GM18519 (cell line): Measurements from ENCODE around the gene MTCH1.
"Not testable (repeated sequence)": the region's sequence is repeated elsewhere in the genome, so short reads cannot be mapped to it uniquely, and the experiment has no call there.

Experiments used
- ATAC-seq: cut with Tn5 transposase; IDR thresholded peaks from one replicate; pipeline ENCODE4 v1.9.1; 2021; ENCODE audit warnings: mild to moderate bottlenecking, moderate library complexity; ENCODE audit not compliant: unreplicated experiment, low FRiP score

The MTCH1 gene

DNA sequence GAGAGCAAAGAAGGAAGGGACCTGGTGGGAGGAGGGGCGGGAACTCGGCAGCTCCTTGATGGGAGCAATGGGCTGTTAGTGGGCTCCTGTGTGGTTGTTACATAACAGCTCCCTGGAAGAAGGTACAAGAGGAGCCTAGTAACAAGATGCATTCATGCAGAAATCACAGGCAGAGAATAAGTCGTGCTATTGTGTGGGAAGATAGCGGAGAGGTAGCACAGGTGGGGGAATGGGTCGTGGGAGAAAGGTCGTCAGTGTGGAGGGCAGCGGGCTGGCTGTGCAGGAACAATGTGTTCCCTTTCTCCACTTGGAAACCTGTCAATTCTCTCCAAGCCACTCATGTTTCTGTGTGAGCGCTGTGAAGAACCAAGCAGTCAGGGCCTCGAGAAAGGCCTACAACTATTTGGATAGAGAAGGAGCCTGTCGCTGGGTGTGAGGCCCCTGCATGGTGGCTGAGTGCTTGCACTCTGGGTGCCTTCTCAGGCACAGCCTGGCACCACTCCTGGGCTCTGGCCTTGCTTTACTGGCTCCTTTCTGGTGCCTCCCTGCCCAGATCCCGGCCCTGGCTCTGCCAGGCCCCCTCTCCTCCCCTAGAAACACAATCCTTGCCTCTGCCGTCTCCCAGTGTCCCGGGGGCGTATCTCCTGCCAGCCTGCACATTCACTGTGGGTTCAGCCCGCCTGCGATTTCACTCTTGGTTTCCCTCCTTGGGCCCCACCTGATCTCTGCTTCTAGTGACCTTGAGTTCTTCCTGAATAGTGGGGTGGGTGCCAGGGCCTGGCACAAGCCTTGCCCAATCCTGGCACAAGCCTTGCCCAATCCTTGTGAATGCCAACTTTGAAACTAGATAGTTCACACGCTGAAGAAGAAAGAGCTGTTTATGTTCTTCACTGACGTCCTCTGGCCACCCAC, 12.1 kb upstream of the MTCH1 start:
- no peak for ATAC-seq

GRCh38 chr6:36990401-36990800, 4.4 kb upstream of the MTCH1 start:
- ATAC-seq = not testable (repeated sequence)

DNA sequence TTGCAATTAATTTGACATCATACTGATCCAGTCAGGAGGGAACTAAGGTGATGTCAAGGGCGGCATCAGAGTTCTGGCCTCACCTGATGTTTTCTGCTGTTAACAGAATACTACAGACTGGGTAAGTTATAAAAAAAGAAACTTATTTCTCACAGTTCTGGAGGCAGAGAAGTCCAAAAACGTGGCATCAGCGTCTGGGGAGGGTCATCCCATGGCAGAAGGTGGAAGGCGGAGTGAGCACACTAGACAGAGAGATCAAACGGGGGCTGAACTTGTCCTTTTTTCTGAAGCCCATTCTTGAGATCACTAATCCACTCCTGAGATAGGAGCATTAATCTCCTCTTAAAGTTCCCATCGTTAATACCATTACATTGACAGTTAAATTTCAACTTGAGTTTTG, 3.3 kb upstream of the MTCH1 start:
- ATAC-seq = no peak

DNA sequence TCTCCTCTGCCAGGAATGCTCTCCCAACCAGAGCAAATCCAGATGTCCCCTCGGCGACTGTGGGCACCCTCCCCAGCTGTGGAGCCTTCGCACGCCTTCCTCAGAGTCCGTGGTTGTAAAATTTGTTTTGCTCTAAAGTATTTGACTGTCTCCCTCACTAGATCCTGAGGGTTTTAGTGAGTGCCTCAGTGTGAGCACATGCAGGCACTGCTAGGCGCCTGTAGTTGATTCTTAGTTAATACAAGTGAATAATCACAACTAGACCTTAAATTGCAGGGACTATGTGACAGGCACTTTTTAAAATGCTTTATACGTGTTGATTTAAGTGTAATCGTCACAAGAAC, 680 bp upstream of the MTCH1 start:
- ATAC-seq = no peak

GRCh38 chr6:36985417-36985807, 584 bp downstream of the MTCH1 start:
- no peak for ATAC-seq

DNA sequence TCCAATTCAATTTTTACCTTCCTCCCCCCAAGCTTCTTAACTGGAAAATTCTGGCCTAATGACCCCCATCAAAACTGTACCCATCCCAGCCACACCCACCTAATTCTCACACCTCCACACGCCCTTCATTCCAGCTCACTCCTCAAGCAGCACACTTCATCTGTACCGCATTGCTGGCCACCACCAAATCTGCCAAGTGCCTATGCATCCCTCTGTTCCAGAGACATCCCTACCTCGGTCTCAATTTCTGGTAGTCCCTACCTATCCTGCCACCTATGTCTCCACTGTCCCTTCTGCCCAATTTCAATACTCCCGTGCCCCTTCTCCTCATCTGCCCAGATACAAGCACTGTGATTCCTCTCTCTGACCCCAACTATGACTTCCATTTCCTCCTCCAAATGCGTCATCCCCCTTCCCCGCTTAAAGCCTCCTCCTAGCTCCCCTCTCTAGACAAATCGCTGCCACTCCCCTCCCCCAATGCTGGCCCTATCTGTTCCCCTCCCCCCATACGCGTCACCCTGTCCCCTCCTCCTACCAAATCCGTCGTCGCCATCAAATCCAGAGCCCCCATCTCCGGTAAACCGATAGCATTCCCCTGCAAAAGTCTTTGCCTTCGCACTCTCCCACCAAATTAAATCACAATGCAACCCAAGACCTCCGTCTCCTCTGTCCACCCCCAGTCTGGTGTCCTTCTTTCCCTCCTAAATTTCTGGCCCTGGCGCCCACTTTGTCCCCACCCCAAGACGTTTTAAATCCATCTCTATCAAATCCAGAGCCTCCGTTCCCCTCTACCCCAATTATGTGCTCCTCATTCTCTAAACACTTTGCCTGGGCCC, 1.2 kb downstream of the MTCH1 start:
- ATAC-seq = no peak

GRCh38 chr6:36983538-36983937, 2.5 kb downstream of the MTCH1 start:
- ATAC-seq = no peak

DNA sequence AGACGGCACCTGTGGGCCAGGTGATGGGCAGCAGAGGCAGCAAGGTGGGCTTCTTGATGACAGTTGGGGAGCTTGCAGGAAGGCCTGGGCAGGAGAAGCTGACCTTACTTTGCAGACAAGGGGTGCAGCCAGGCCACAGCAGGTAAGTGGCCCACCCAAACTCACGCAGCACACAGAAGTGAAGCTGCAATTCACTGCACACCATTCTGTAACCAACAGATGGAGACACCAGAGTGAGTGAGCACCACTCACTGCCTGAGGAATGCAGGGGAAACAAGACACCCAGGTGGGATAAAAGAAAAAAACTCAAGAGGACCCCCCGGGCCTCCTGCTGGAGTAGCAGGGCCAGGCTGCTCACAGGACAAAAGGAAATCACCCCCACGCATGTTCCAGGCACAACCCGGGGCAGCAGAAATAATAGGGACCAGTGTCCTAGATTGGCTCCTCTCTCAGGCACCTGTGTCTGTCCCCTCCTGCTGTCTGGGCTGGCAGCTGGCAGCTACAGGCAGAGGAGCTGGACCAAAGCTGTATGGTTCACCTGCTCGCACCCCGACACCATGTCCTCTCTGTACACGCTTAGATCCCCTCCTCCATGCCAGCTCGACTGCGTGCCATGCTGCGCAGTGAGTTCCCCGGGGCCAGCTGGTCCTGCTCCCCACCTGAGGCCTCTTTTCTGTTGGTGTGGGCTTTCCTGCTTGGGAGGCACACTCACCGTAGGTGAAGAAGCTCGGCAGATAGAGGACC, 4.9 kb downstream of the MTCH1 start:
- ATAC-seq = no peak

DNA sequence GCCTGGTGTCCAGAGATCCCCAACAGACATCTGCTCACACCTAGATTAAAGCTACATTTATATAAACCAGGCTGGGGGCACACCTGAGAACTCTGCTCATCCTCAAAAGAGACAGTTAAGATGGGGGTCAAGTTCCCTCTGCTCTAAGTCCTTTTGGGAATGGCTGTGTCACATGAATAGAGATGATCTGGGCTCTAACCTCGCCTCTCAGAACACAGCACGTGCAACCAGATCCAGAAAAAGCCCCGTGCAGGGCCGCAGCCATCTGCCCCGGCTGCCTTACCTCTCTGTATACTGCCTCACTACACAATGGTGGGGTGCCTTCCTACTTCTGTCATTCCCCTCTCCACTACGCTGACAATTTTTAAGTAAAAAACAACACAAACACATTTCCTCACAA, 5.9 kb downstream of the MTCH1 start:
- ATAC-seq = no peak

DNA sequence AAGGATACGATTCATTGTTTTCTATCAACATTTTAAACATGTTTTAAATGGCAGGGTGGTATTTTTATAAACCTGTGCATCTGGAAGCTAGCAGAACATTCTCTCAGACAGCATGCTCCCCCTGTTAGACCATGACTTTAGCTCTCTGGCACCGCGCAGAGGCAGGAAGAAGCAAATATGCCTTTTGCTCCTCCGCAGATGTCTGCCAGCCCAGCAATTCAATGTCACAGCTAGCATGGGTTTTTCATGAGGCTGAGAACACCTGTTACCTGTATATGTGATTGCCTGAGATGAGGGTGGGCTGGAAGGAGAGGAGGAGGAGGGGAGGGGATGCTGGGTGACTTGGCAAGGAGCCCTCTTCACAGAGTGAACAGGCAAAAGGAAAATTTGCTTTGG, 6.7 kb downstream of the MTCH1 start:
- no peak for ATAC-seq

- ATAC-seq = no peak
Measured at GRCh38 chr6:36978421-36979346, 7.3 kb downstream of the MTCH1 start.

GRCh38 chr6:36977470-36977941, 8.5 kb downstream of the MTCH1 start:
- ATAC-seq = no peak

GRCh38 chr6:36976931-36977330, 9.1 kb downstream of the MTCH1 start:
- no peak for ATAC-seq

- ATAC-seq = no peak
Measured at GRCh38 chr6:36976509-36976908, 9.5 kb downstream of the MTCH1 start.

GRCh38 chr6:36976007-36976264, 10.1 kb downstream of the MTCH1 start:
- no peak for ATAC-seq

DNA sequence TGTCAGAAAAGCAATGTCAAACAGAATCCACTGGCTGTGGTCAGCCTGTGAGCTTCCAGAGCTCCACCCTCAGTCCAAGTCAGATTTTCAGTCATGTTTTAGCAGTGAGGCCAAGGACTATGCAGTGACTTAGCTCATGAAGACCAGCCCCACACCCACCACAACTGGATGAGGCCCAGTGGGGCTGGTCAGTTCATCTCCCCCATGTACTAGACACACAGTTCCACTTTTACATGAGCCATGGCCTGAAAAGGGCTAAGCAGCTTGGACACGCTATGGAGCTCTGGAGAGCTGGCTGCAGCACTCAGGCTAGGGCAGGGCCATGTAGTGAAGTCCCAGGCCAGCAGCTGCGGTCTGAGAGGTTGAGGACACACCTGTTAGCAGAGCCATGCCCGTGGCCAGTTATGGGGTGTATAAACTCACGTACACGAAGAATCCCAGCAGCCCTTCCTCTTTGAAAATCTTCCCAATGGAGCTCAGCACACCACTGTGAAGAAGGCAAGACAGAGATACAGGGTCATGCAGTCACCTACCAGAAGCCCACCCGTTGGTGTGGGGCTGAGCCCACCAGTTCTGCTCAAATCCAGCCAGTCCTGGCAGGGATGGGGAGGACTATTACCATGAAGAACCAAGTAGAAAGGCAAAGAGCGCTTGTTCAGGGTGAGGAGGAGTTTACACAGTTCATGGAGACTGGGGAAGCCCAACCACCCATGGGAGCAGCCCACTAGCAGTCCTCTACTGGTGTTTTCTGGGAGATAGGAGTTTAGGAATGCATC, 10.6 kb downstream of the MTCH1 start:
- no peak for ATAC-seq

- ATAC-seq = no peak
Measured at GRCh38 chr6:36973647-36974046, 12.3 kb downstream of the MTCH1 start.

DNA sequence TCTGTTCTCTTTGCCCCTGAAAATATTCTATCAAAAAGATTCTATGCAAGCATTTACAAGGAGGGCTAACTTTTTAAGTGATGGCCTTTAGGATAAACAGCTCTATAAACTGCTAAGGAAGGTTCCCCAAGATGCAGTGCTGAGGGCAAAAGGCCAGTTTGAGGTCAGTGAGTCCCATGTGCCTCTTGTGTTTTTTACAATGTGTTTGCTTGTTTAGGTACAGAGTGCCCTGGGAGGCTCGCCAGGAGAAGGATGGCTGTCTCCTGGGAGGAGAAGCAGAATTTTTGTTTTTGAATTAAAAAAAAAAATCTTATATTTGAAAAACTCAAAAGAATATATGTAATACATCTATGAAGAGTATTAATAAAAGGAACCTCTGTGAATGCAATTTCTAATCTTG, 12.8 kb downstream of the MTCH1 start:
- ATAC-seq = no peak

GRCh38 chr6:36971921-36972673, 13.9 kb downstream of the MTCH1 start:
- no peak for ATAC-seq
